Measurements from ENCODE around the gene COMMD3.

DNA sequence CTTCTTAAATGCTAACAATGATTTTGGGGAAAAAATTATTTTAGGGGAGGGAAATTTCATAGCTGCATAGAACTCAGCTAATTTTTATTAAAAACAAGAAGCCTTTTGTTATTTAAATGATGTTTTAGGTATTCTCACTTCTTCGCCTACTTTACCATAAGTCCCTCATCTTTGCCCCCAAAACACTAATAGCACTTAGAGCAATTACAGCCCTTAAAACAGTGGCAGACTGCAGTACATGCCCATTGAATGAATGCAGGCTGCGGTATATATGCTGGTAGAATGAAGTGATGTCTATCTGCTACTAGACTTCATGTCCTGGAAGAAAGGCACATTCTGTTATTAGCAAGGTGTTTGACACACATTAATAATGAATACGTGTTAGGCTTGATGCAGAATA is 26.2 kb downstream of the COMMD3 start:
- TF ChIP-seq ZBTB21 (CRISPR knock-in tag; IDR thresholded peaks at IDR 0.05; ENCODE audit: borderline replicate concordance) = no peak
- TF ChIP-seq NR3C1 (CRISPR knock-in tag; conservative IDR thresholded peaks at IDR 0.05; ENCODE audit: low read depth) = no peak
- TF ChIP-seq CTCF (IDR thresholded peaks at IDR 0.05) = no peak
- no peak for TF ChIP-seq FOXP4 (CRISPR knock-in tag; IDR thresholded peaks at IDR 0.05)
- TF ChIP-seq, protein P1, sequence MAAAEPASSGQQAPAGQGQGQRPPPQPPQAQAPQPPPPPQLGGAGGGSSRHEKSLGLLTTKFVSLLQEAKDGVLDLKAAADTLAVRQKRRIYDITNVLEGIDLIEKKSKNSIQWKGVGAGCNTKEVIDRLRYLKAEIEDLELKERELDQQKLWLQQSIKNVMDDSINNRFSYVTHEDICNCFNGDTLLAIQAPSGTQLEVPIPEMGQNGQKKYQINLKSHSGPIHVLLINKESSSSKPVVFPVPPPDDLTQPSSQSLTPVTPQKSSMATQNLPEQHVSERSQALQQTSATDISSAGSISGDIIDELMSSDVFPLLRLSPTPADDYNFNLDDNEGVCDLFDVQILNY (CRISPR knock-in tag; IDR thresholded peaks at IDR 0.05) = no peak
- no peak for TF ChIP-seq ETV6 (CRISPR knock-in tag; IDR thresholded peaks at IDR 0.05)
- TF ChIP-seq, protein P2, sequence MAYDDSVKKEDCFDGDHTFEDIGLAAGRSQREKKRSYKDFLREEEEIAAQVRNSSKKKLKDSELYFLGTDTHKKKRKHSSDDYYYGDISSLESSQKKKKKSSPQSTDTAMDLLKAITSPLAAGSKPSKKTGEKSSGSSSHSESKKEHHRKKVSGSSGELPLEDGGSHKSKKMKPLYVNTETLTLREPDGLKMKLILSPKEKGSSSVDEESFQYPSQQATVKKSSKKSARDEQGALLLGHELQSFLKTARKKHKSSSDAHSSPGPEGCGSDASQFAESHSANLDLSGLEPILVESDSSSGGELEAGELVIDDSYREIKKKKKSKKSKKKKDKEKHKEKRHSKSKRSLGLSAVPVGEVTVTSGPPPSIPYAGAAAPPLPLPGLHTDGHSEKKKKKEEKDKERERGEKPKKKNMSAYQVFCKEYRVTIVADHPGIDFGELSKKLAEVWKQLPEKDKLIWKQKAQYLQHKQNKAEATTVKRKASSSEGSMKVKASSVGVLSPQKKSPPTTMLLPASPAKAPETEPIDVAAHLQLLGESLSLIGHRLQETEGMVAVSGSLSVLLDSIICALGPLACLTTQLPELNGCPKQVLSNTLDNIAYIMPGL (CRISPR knock-in tag; IDR thresholded peaks at IDR 0.05) = no peak
- no peak for TF ChIP-seq FOXJ3 (CRISPR knock-in tag; IDR thresholded peaks at IDR 0.05; ENCODE audit: borderline replicate concordance)
- no peak for TF ChIP-seq ATF1 (CRISPR knock-in tag; IDR thresholded peaks at IDR 0.05)
